ENCODE measurements around the gene SPATA18.

- TF ChIP-seq POLR2A (IDR thresholded peaks at IDR 0.05; ENCODE audit: borderline replicate concordance, extremely low read depth, insufficient read depth, insufficient read length): no peak
- no peak for TF ChIP-seq EGR1 (IDR thresholded peaks at IDR 0.05; ENCODE audit: low read depth)
- no peak for TF ChIP-seq SIN3A (IDR thresholded peaks at IDR 0.05; ENCODE audit: low read depth)
- no peak for TF ChIP-seq SP1 (IDR thresholded peaks at IDR 0.05; ENCODE audit: low read depth)
- TF ChIP-seq CTCF (IDR thresholded peaks at IDR 0.05 in 2 of 3, conservative IDR thresholded peaks at IDR 0.05 in 1 of 3; ENCODE audit: borderline replicate concordance in 1 of 3, insufficient read depth in 1 of 3, low read depth in 2 of 3, low read length in 2 of 3): no peak
- TF ChIP-seq CBX3 (IDR thresholded peaks at IDR 0.05; ENCODE audit: low read depth): no peak
- TF ChIP-seq, protein P1, sequence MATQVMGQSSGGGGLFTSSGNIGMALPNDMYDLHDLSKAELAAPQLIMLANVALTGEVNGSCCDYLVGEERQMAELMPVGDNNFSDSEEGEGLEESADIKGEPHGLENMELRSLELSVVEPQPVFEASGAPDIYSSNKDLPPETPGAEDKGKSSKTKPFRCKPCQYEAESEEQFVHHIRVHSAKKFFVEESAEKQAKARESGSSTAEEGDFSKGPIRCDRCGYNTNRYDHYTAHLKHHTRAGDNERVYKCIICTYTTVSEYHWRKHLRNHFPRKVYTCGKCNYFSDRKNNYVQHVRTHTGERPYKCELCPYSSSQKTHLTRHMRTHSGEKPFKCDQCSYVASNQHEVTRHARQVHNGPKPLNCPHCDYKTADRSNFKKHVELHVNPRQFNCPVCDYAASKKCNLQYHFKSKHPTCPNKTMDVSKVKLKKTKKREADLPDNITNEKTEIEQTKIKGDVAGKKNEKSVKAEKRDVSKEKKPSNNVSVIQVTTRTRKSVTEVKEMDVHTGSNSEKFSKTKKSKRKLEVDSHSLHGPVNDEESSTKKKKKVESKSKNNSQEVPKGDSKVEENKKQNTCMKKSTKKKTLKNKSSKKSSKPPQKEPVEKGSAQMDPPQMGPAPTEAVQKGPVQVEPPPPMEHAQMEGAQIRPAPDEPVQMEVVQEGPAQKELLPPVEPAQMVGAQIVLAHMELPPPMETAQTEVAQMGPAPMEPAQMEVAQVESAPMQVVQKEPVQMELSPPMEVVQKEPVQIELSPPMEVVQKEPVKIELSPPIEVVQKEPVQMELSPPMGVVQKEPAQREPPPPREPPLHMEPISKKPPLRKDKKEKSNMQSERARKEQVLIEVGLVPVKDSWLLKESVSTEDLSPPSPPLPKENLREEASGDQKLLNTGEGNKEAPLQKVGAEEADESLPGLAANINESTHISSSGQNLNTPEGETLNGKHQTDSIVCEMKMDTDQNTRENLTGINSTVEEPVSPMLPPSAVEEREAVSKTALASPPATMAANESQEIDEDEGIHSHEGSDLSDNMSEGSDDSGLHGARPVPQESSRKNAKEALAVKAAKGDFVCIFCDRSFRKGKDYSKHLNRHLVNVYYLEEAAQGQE (IDR thresholded peaks at IDR 0.05; ENCODE audit: low read depth): no peak
- no peak for TF ChIP-seq CEBPB (IDR thresholded peaks at IDR 0.05; ENCODE audit: low read depth)
- TF ChIP-seq RAD21 (IDR thresholded peaks at IDR 0.05; ENCODE audit: low read depth): no peak
- TF ChIP-seq EZH2phosphoT487 (IDR thresholded peaks at IDR 0.05; ENCODE audit: borderline replicate concordance): no peak
- TF ChIP-seq JUND (IDR thresholded peaks at IDR 0.05): no peak
These were observed 7.2 kb downstream of the SPATA18 start for GRCh38 chr4:52058275-52058674.
